ENCODE data around the gene HORMAD2.

The HORMAD2 gene

DNA sequence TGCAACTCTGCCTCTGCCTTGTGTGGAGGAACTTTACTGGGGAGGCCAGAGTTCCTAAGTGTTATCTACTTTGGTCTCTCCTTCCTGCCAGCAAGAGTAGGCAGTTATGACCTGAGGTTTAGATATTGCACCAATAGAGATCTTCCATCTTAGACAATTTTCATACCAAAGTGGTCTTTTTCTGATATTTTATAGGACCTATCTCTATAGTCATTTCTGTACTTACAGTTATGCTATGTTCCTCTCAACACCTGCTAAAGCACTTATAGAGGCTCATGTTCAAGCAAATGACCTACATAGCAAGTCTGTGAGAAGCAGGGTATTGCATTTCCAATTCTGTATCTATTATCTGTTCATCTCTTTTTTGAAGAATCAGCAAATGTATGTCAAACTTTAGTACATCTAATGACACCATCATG lies 80.8 kb downstream of the HORMAD2 start:
- no peak for DNase-seq

DNA sequence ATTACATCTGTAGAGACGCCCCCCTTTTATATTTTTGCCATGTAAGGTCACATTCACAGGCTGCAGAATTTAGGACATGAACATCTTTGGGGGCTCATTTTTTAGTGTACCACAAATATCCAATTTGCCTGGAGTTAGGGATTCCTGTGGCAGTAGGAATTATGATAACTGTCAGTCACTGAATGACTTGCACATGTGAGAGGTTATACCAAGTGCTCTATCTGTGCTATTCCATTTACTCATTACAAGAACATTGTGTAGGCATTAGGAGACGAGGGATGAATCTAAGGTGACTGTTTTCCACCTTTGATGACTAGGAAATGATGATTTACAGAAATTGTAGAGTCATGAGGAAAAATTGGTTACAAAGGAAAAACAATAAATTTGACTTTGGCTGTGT lies 87.0 kb downstream of the HORMAD2 start:
- no peak for DNase-seq

DNA sequence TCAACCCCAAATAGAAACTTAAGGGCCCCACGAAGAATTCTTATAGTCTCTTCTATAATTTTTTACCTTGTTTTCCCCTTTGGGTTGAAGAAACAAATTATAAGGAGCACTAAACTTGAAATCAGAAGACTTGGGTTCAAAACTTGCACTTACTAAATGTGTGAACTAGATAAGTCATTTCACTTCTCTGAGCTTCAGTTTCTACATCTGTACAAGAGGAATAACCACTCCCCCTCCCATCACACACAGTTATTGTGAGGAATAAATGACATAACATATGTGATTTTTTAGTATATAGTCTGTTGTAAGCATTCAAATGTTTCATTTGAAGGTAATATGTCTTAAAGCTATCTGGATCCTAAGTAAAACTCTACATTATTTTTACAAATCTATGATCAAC lies 87.5 kb downstream of the HORMAD2 start:
- DNase-seq = no peak

DNA sequence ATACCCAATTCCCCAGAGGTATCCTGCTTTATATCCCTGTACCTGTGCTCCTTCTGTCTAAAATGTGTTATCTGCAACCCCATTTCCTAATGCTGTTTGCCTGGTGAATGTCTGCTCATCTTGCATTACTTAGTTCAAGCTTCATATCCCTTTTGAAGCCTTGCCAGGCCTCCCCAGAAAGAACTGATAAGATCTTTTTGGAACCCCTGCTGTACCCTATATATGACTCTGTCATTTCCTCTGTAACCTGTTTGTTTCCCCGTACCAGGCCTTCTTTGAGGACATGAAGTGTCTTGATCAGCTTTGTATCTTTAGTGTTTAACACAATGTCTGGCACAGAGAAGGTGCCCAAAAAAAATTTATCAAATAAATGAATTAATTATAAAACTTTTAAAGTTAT lies 88.7 kb downstream of the HORMAD2 start:
- no peak for DNase-seq

DNA sequence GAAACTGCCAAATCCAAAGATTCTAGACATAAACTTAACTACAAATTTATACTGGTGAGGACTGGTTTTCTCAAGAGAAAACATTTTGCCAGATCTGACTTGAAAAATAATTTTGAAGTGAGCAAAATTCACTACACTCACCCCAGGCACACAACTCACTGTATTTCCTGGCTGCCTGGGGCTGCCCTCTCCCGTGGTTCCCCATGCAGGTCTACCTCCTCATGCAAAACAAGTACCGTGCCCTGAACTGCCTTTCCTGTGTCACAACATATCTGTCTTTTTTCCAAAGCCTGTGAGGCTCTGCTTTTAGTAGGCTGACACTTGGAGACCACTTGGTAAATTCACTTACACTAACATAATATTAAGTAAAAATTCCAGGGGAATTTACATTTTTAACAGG lies 89.9 kb downstream of the HORMAD2 start:
- DNase-seq = no peak

DNA sequence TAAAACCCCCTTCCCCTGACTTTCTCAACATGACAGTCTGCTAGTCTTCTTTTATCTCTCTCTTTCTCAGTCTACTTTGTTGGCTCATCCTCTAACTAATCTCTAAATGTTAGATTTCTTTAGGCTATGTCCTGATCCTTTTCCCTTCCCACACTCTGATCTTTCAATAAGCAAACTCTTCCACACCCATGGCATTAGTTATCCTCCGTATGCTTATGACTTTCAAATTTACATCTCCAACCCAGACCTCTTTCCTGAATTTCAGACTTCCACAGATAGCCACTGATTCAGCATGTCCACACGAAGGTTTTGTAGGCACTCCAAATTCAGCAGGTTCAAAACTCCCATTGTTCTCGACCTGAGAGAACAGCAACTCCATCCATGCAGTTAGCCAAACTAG lies 90.7 kb downstream of the HORMAD2 start:
- DNase-seq = no peak

DNA sequence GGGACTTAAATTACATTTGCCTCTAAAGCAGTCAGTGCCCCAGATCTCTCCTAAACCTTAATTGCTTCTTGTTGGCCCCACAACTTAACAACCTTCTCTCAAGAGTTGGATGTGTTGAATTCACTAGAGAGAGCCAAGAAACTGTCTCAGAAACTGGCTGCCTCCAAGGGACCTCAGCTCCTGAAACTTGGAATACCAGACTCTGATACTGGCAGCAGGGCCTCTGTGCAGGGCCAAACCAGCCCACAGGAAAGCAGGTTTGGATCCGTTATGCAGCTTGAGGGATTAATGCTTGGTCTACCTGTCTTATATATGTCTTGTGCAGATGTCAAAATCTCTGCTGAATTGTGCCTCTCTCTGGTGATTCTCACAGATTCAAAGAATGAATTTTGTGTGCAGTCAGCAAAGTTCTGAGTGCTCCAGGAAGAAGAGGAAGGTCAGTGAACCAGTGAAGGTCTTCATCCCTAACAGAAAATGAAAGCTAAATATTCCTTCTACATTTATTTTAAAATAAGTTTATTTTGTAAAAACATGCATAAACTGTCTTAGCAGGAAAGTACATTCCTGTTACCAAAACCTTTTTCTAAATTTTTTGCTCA lies 95.5 kb downstream of the HORMAD2 start:
- DNase-seq = peak in 5 of 51 donors; percentile 2 to 13 (median 6)

DNA sequence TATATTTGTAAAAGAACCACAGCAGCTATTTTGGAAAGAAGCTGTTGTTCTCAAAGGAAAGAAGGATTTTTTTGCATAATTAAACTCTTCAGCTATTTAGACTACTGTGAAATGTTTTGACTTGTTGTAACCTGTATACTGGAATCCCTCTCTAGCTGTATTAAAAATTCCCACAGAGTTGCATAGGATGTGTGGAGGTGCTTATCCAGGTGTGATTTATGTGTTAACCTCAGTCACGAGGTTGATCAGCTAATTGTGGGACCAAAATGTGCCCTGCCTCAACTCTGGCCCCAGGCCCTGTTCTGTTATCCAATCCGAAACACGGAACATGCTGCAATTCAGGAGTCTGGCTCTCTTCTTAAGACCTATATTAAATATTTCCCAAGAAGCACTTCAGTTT lies 96.2 kb downstream of the HORMAD2 start:
- no peak for DNase-seq

DNA sequence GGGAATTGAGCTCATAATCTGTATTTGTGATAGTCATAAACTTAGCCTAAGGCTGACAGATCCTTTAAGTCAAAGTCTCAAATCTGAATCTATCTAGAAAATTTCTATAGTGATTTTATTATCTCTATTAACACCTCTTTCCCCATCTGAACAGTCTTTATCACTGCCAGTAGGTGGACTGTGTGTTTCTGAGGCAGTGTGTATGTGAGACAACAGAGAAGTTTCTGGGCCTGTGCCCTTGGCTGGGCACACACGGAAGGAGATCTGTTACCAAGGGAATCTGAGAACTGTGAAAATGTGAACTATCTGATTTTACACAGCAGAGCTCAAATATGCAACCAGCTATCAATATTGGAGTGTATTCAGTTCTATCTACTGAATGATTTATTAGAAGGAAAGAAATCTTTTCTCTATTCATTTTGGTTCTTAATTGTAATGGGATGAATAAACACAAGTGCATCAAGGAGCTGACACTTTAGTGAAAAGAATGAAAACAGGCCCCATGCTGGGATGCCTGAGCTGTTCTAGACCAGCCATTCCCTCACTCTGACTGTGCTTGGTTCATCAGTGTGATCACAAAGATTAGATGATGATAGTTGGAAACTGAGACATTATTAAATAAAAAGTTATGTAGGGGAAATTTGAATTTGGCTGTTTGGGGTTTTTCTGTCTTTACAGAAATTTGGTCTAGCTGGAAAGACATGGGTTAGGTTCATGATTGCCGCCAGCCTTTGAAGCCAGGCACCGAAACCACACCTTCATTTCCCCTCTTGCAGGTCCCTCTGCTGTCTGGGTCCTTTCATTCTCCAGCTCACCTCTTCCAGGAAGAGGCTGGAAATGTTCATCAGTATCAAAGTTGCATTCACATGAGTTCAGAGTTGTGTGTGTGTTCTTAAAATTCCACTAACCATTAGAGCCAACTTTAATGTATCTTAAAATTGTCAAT lies 98.2 kb downstream of the HORMAD2 start:
- no peak for DNase-seq

DNA sequence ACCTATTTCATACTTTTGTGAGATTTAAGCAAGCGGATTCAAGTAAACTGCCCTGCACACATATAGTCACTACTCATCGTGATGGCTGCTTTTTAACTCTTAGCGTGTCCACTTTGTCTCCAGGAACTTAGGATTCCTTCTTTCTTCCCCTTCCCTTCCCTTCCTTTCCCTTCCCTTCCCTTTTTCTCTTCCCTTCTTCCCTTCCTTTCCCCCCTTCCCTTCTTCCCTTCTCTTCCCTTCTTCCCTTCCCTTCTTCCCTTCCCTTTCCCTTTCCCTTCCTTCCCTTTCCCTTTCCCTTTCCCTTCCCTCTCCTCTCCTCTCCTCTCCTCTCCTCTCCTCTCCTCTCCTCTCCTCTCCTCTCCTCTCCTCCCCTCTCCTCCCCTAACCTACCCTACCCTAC lies 100.4 kb downstream of the HORMAD2 start:
- DNase-seq = no peak

DNA sequence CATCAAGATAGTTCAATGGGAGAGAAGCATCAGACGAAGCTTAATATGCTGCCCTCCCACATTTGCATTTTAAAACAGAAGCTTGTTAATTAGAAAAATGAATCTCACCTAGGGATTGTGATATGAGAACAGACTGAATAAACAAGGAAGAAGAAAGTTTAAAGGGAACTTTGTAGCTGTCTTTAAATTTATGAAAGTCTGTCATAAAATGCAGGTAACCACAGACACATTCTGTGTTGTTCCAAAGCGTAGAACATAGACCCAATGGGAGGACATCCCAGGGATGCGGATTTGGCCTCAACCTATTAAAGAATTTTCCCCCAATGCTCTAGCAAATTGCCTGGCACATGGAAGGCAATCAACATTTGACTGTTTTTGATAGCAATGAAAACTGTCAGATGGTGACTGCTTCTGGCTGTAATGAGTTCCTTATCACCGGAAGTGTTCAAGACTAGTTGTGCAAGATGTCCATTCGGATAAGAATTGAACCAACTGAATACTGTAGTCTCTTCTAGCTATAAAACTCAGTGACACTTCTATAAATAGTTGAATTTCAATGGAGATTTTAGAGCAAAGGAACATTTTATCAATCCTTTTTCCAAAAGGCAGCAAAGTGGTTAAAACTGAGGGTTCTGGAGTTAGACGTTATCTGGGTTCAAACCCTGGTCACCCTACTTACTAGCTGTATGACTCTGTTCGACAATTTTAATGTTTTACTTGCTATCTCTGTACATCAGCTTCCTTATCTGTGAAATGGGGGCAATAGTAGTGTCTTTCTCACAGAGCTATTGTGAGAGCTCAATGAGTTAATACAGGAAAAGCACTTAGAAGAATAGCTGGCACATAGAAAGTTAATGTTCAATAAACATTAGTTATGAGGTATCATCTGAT lies 101.4 kb downstream of the HORMAD2 start:
- DNase-seq = no peak

DNA sequence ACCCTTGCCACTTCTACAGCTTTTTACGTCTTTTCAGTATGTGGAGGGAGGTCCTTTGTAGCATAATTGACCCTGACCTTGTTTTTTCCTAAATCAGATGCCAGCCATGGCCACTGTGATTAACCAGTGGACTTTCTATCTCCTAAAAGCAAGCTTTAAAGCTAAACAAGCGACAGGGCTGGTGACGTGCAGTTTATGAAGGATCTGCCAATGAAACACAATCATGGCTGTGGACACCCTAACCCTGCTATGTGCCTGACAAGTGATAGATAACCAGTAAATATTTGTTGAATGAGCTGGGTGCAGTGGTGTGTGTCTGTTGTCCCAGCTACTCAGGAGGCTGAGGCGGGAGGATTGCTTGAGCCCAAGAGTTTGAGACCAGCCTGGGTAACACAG lies 102.1 kb downstream of the HORMAD2 start:
- DNase-seq = no peak

DNA sequence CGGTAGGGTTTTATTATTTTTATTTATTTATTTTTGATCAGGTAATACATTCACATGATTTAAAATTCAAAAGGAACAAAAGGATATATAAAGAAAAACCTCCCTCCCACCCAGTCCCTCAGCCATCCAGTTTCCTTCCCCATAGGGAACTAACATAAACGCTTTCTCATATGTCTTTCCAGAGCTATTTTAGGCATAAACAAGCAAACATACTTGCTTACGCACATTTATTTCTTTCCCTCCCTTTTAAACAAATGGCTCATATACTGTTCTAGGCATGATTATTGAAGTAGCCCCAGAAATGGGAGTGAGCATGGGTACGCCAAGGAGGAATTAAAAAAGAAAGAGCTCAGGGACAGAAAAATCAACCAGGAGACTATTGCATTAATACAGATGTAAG lies 102.6 kb downstream of the HORMAD2 start:
- DNase-seq = no peak

DNA sequence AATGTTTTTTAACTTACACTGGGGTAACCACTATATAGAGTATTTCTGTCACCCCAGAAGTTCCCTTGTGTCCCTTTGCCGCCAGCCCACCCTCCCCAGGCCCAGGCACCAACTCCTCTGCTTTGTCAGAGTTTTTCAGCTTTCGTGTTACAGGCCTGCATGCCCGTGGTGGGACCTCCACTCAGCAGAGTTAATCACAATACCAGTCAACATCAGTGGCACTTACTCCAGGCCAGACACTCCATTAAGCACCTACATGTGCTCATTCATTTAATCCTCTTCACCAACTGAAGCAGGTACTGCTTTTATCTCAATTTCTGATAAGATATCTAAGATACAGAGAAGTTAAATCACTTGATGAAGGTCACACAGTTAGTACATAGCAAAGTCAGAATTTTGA lies 103.0 kb downstream of the HORMAD2 start:
- DNase-seq = no peak

DNA sequence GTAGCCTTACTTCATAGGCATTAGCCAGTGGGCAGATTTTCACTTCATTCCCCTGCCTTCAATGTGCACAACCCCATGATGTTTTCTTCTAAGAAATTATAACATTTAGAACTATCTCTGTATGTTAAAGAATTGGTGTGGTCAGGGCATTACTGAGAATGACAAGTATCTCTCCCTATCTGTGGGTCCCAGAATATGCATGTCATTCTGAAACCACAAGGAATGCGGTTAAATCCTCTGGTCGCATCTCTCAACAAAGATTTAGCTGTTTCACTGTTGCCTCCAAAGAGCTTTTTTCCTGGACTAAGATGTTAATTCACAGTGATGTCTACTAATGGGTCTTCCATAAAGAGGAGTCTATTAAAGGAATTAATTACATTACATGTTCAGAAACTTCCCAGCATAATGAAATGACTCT lies 103.6 kb downstream of the HORMAD2 start:
- no peak for DNase-seq

DNA sequence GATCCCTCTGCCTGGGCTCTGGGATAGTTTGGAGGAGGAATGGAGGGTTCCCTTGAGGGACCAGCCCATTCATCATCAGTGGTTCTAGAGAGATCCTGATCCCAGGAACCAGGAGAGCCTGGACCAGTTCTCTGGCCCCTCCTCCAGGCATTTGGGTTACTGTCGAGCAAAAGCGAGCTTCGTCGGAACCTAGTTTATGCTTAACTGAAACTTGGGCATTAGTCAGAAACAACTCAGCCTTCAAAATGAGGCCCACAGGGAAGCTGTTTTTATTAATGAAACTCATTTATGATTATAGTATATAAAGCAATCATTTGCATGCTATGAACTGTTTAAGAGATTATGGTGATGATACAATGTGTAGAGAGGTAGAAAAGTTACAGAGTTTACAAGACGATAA lies 104.9 kb downstream of the HORMAD2 start:
- DNase-seq = no peak

DNA sequence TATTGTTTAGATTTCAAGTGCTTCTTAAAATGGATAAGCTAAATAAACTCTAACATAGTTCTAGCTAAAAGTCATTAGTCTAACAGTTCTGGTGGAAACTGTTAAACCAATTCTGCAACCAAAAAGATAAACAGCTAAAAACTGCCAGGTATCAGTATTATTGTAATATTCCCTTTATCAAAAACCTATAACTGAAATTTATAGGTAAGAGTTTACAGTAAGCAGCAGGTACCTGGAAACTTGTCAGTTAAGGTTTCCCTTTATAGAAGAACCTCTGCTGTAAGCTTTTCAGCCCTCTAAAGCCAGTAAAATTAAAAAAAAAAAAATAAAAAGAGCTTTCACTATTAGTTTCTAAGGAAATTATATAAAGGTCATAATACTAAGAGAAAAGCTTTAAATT lies 105.3 kb downstream of the HORMAD2 start:
- DNase-seq = no peak

DNA sequence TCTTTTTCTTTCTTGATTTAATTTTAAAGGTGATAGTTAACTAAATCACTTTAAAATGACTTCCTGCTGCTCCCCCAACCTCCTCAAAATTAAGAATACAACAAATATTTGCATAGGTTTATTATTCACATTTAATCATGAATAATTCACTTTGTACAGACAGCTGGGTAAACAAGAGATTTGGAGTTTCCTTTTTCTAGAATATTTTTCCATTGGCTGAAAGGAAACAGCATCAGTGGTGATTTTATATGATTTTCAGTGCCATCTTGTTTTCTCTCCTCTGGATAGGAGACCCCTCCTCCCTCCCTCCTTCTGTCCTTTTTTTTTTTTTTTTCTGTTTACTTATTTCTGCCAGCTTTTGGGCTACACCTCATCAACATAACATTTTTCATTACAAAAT lies 105.8 kb downstream of the HORMAD2 start:
- no peak for DNase-seq

DNA sequence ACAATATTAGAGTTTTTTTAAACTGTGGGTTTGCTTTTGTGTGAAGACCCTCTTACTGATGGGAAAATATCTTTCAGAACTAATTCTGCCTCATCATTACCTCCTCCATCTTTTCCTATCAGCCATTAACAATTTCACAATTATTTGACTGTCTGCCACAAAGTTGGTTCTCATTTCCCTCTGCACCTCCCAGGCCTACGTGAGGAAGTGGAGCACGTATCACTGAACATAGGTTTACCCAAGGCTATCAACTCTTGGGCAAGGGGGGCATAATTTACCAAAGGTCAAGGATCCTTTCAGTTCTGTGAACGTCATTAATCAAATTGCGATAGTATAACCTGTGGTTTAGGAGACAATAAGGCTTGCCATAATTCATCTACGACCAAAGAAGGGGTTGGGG lies 106.2 kb downstream of the HORMAD2 start:
- DNase-seq = no peak

DNA sequence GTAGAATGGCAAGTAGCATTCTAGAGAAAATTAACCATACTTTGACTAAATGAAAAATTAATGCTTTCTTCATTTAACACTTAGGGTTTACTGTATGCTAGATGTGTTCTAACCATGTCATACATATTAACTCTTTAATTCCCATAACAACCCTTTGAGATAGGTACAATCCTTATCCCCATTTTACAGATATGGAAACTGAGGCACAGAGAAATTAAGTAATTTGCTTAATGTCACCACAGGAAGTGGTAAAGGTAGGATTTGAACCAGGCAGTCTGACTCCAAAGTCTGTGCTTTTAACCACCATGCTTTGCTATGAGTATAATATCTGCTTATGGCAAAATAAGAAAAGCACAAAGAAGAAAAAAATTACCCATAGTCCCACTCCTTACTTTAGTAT lies 106.8 kb downstream of the HORMAD2 start:
- DNase-seq = no peak

DNA sequence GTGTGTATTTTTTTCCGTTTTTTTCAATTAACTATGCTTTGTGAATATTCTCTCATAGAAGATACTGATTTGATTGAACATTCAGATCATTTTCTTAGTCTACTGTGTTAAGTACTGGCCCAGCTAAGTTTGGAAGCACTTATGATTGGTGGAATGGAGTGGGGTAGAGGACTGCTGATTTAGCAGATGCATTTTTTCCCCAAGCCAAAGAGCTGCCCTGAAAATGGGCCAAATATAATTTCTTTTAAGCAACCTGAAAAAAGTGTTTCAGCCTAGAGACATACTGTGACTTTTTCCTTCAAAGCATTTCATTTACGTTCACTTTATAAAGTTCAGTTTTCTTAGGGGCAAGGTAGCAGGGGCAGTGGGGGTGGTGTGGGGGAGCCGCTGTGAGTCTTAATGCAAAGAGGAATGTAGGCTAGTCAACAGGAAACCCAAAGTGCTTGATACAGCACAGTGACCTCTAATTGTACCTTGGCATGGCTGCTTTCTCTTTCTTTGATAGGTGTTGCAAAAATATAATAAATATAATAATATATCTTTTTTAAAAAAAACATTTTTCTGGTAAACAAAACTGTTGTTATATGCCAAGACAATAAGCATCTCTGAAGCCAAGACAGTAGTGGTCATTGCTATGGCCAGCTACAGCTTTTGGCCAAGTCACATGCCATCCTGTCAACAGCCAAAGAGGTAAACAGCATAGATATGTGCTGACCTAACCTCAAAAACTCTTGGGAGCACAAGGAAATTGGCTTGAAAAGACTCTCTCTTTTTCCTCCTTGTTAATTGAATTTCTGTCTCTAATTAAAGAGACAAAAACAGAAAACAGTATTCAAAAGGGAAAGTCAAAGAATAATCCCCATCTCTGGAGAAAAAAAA lies 107.5 kb downstream of the HORMAD2 start:
- no peak for DNase-seq
